WTC11 (cell line): ENCODE measurements around the gene SYNPO2.

Source experiments
- CTCF ChIP-seq: fragments of 200-600 bp; IDR thresholded peaks from 2 replicates; pipeline ENCODE4 v1.8.0; 2022; ENCODE audit warnings: antibody characterized with exemption
- ETV6 ChIP-seq: sonication (generic); formaldehyde crosslinking; IDR thresholded peaks from 2 replicates; pipeline ENCODE4 v1.8.1; 2022; ENCODE audit warnings: mild to moderate bottlenecking, missing genetic modification reagents
- MAX ChIP-seq: sonication (generic); formaldehyde crosslinking; IDR thresholded peaks from 2 replicates; pipeline ENCODE4 v1.8.0; 2022; ENCODE audit warnings: mild to moderate bottlenecking, missing genetic modification reagents
- NFYB ChIP-seq: sonication (generic); formaldehyde crosslinking; conservative IDR thresholded peaks from 2 replicates; pipeline ENCODE4 v1.8.0; 2022; ENCODE audit warnings: low read depth, missing genetic modification reagents
- NR2C2 ChIP-seq: sonication (generic); formaldehyde crosslinking; IDR thresholded peaks from 2 replicates; pipeline ENCODE4 v1.8.0; 2022; ENCODE audit warnings: mild to moderate bottlenecking, missing genetic modification reagents
- SMAD4 ChIP-seq: sonication (generic); formaldehyde crosslinking; IDR thresholded peaks from 2 replicates; pipeline ENCODE4 v1.8.0; 2022; ENCODE audit warnings: mild to moderate bottlenecking, missing genetic modification reagents
- SP1 ChIP-seq: sonication (generic); formaldehyde crosslinking; conservative IDR thresholded peaks from 2 replicates; pipeline ENCODE4 v1.8.1; 2022; ENCODE audit warnings: missing genetic modification reagents
- TP53 ChIP-seq: sonication (generic); formaldehyde crosslinking; IDR thresholded peaks from 2 replicates; pipeline ENCODE4 v1.8.1; 2023; ENCODE audit warnings: mild to moderate bottlenecking, missing genetic modification reagents
- ZMAT4 ChIP-seq: fragments of 250-450 bp; sonication (Bioruptor Pico); IDR thresholded peaks from 2 replicates; pipeline ENCODE4 v1.9.0; 2021; ENCODE audit warnings: mild to moderate bottlenecking
- ZNF138 ChIP-seq: sonication (generic); formaldehyde crosslinking; conservative IDR thresholded peaks from 2 replicates; pipeline ENCODE4 v1.8.1; 2022; ENCODE audit warnings: mild to moderate bottlenecking, moderate library complexity, missing genetic modification reagents

GRCh38 chr4:118865091-118865708 lies 23.5 kb upstream of the SYNPO2 start:
- peak; percentile 39; the same call in 1 of the 2 replicates for TF ChIP-seq CTCF
- no peak for TF ChIP-seq NFYB
- TF ChIP-seq SP1 (CRISPR knock-in tag): no peak
- TF ChIP-seq ZNF138 (CRISPR knock-in tag): no peak
- TF ChIP-seq ZMAT4 (CRISPR knock-in tag): no peak
- TF ChIP-seq SMAD4 (CRISPR knock-in tag): no peak
- no peak for TF ChIP-seq MAX (CRISPR knock-in tag)
- no peak for TF ChIP-seq NR2C2
- no peak for TF ChIP-seq TP53 (CRISPR knock-in tag)
- TF ChIP-seq ETV6 (CRISPR knock-in tag): no peak
